ENCODE data around the gene FAR1. TPM values are rescaled to one million over a fixed set of nuclear protein-coding genes. Genes with fewer than 3 reads are reported as not detected.
"Not testable (repeated sequence)": the region's sequence is repeated elsewhere in the genome, so short reads cannot be mapped to it uniquely, and the experiment has no call there.

FAR1 gene
- total RNA-seq, 8 experiments from 2014 or later: 16.3 to 61.7 (median 38.3) TPM

GRCh38 chr11:13699870-13700269, 31.4 kb downstream of the FAR1 start:
- in situ Hi-C loops (cut with MboI; ENCODE audit: low pct_unique_long_range_greater_than_20kb in 2 of 9, low sequenced_read_pairs in 9 of 9, unreplicated experiment in 9 of 9): no loop called here
- no peak for ATAC-seq (replicated peaks in 6 of 8)
- WGBS, 10 experiments: 82 to 100% (median 100%) methylated on average over 1 of the region's 1 CpG; no CpG with 5 or more reads in 2 of the 10 experiments
- Histone ChIP-seq H3K4me1 (replicated peaks in 1 of 2) (no peaks in the 10 kb centered on the region), H3K4me3 (no peak overlapping the region), H3K27ac (no peak overlapping the region)

- ATAC-seq (replicated peaks in 6 of 8): no peak
- 56 to 100% (median 91%) methylated on average over 1 to 2 of the region's 2 CpGs; no CpG with 5 or more reads in 1 of the 10 experiments for WGBS, 10 experiments
- in situ Hi-C loops (cut with MboI; ENCODE audit: low pct_unique_long_range_greater_than_20kb in 2 of 9, low sequenced_read_pairs in 9 of 9, unreplicated experiment in 9 of 9): no loop called here
- Histone ChIP-seq H3K4me1 (replicated peaks in 1 of 2) (peaks cover 0 to 4% of the 10 kb centered on the region in 2 donors), H3K27ac (no peak overlapping the region), H3K4me3 (no peak overlapping the region)
Observed at GRCh38 chr11:13701506-13701905, 33.0 kb downstream of the FAR1 start.

GRCh38 chr11:13702071-13702470, 33.6 kb downstream of the FAR1 start:
- no peak for ATAC-seq (replicated peaks in 6 of 8)
- Histone ChIP-seq H3K4me3 (no peak overlapping the region), H3K4me1 (replicated peaks in 1 of 2) (peaks cover 0 to 4% of the 10 kb centered on the region in 2 donors), H3K27ac (no peak overlapping the region)
- in situ Hi-C loops (cut with MboI; ENCODE audit: low pct_unique_long_range_greater_than_20kb in 2 of 9, low sequenced_read_pairs in 9 of 9, unreplicated experiment in 9 of 9): no loop called here

DNA sequence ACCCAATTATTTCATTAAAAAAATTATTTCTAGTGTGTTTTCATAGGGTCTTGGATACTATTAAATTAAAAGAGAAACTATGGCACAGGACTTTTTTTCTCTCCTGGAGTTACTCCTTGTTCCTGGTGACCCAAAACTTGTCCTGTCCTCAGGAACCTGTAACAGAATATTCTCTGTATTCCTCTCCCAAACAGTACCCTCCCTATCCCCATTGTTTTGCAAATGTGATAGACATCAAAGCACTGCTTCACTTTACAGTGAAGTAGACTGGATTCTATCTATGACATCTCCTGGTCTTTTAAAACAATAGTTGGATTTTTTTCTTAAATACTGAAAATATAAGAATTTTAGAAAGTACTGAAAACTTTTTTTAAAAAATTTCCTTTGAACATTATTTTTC, 37.2 kb downstream of the FAR1 start:
- in situ Hi-C loops (cut with MboI; ENCODE audit: low pct_unique_long_range_greater_than_20kb in 2 of 9, low sequenced_read_pairs in 9 of 9, unreplicated experiment in 9 of 9): no loop called here
- peaks cover 0 to 4% of the 10 kb centered on the region in 2 donors for H3K4me1 ChIP-seq (replicated peaks in 1 of 2)
- H3K27ac ChIP-seq: no peak overlapping the region
- ATAC-seq (replicated peaks in 6 of 8): no peak
- no peak overlapping the region for H3K4me3 ChIP-seq

GRCh38 chr11:13713982-13714381, 45.5 kb downstream of the FAR1 start:
- in situ Hi-C loops (cut with MboI; ENCODE audit: low pct_unique_long_range_greater_than_20kb in 2 of 9, low sequenced_read_pairs in 9 of 9, unreplicated experiment in 9 of 9): no loop called here

DNA sequence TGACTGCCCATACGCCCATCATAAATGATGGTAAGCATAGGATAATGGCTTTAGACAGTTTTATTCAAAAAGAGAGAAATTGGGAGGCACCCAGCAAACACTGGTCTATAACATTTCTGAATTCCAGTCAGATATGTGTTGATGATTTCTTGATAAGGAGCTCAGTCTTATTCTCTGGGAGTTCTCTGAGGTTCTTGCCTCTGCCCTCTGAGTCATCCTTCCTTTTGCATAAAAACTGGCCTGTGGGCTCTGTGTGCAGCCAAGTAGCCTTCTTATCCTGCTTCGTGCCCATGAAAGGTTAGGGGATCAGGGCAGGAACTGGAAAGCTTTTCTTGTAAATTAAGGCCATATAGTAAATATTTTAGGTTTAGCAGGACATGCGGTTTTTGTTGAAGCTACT, 48.9 kb downstream of the FAR1 start:
- H3K27ac ChIP-seq: no peak overlapping the region
- peak in 3 of 8 experiments; percentile 97 to 99 (median 98) for ATAC-seq (replicated peaks in 6 of 8)
- in situ Hi-C loops (cut with MboI; ENCODE audit: low pct_unique_long_range_greater_than_20kb in 2 of 9, low sequenced_read_pairs in 9 of 9, unreplicated experiment in 9 of 9): no loop called here
- WGBS, 10 experiments: 0 to 92% (median 66%) methylated on average over 1 to 3 of the region's 3 CpGs
- no peak overlapping the region for H3K4me3 ChIP-seq
- H3K4me1 ChIP-seq (replicated peaks in 1 of 2): no peaks in the 10 kb centered on the region

More at GRCh38 chr11:13713982-13714381, 45.5 kb downstream of the FAR1 start:
- Histone ChIP-seq H3K4me1 (replicated peaks in 1 of 2) (no peaks in the 10 kb centered on the region), H3K27ac (no peak overlapping the region), H3K4me3 (no peak overlapping the region)
- no peak for ATAC-seq (replicated peaks in 6 of 8)
- WGBS, 10 experiments: 87 to 100% (median 96%) methylated on average over 2 of the region's 2 CpGs

- peak in 1 of 8 experiments; percentile 27 for ATAC-seq (replicated peaks in 6 of 8)
Observed at GRCh38 chr11:13718394-13718793, 49.9 kb downstream of the FAR1 start.

GRCh38 chr11:13720940-13721339, 52.5 kb downstream of the FAR1 start:
- 0 to 100% (median 80%) methylated on average over 1 of the region's 1 CpG; no CpG with 5 or more reads in 1 of the 10 experiments for WGBS, 10 experiments
- no peaks in the 10 kb centered on the region for H3K4me1 ChIP-seq (replicated peaks in 1 of 2)

More at GRCh38 chr11:13718394-13718793, 49.9 kb downstream of the FAR1 start:
- Histone ChIP-seq H3K4me3 (no peak overlapping the region), H3K4me1 (replicated peaks in 1 of 2) (no peaks in the 10 kb centered on the region), H3K27ac (no peak overlapping the region)
- in situ Hi-C loops (cut with MboI; ENCODE audit: low pct_unique_long_range_greater_than_20kb in 2 of 9, low sequenced_read_pairs in 9 of 9, unreplicated experiment in 9 of 9): no loop called here

DNA sequence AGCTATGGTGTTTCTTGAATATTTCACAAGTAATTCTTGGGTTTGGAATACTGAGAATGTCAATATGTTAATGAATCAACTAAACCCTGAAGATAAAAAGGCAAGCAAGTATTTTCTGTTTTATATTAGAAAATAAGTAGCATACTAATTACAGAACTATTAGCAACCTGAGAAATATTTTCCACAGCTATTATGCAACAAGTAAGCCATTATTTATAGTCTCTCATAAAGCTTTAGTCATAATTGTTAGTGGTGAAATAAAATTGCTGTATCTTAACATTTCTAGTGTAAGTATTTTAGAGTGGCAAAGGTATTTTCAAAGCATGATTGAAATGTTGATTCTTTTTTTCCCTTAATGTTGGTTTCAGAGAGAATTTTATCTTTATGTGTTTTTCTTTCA, 53.3 kb downstream of the FAR1 start:
- H3K27ac ChIP-seq: no peak overlapping the region
- no peaks in the 10 kb centered on the region for H3K4me1 ChIP-seq (replicated peaks in 1 of 2)
- in situ Hi-C loops (cut with MboI; ENCODE audit: low pct_unique_long_range_greater_than_20kb in 2 of 9, low sequenced_read_pairs in 9 of 9, unreplicated experiment in 9 of 9): no loop called here
- H3K4me3 ChIP-seq: no peak overlapping the region
- ATAC-seq (replicated peaks in 6 of 8): no peak

More at GRCh38 chr11:13720940-13721339, 52.5 kb downstream of the FAR1 start:
- Histone ChIP-seq H3K4me3 (no peak overlapping the region), H3K27ac (no peak overlapping the region)
- in situ Hi-C loops (cut with MboI; ENCODE audit: low pct_unique_long_range_greater_than_20kb in 2 of 9, low sequenced_read_pairs in 9 of 9, unreplicated experiment in 9 of 9): no loop called here
- ATAC-seq (replicated peaks in 6 of 8): no peak

DNA sequence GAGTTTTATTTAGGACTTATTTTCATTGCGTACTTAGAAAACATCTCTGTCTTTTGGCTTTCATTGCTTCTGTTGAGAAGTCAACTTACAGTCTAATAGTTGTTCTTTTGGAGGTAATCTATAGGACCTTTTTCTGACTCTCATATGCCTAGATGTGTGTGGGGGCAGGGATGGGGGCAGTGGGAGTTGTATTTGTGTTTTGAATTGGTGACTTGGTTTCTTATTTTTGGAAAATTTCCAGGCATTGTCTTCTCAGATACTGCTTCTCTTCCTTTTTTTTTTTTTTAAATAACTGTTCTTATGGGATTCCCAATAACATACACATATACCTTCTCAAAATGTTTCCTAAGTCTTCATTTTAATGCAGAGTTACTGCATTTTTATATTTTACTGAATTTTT, 58.0 kb downstream of the FAR1 start:
- in situ Hi-C loops (cut with MboI; ENCODE audit: low pct_unique_long_range_greater_than_20kb in 2 of 9, low sequenced_read_pairs in 9 of 9, unreplicated experiment in 9 of 9): no loop called here
- Histone ChIP-seq H3K4me3 (no peak overlapping the region), H3K4me1 (replicated peaks in 1 of 2) (no peaks in the 10 kb centered on the region), H3K27ac (no peak overlapping the region)
- no peak for ATAC-seq (replicated peaks in 6 of 8)
- WGBS, 10 experiments: 92 to 100% (median 100%) methylated on average over 1 of the region's 1 CpG

DNA sequence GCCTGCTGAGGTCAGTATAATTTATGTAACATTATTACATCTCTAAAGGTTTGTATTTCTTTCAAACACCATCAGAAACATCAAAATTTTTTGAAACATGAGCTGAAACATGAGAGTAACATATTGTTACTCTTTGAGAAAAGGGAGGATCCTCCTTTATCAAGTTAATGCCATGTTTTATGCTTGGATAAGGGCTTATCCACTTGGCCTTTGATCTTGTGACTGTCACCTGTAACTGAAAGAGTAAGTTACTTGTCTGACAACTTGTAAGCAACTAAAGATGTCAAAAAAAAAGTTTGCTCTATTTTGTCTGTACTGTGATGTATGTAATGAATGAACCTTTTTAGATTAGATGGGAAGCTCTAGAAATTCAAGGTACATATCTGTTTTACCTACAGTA, 59.6 kb downstream of the FAR1 start:
- no peak overlapping the region for H3K27ac ChIP-seq
- ATAC-seq (replicated peaks in 6 of 8): no peak
- H3K4me3 ChIP-seq: no peak overlapping the region
- no peaks in the 10 kb centered on the region for H3K4me1 ChIP-seq (replicated peaks in 1 of 2)
- in situ Hi-C loops (cut with MboI; ENCODE audit: low pct_unique_long_range_greater_than_20kb in 2 of 9, low sequenced_read_pairs in 9 of 9, unreplicated experiment in 9 of 9): no loop called here

DNA sequence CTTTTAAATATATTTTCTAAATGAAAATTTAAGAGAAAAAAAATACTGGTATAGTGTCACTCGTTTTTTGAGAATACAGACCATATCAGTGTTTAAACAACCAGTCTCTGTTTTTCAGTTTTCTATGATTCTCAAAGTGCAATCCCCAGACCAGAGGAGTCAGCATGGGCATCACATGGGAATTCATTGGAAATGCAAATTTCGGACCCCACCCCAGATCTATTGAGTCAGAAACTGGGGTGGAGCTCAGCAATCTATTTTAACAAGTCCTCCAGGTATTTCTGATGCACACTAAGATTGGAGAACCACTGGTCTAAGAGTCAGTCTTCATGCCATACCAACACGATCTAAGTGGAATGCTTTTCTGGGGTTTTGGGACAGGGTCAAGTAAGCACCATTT, 66.1 kb downstream of the FAR1 start:
- peak in 2 of 8 experiments; percentile 66 to 91 for ATAC-seq (replicated peaks in 6 of 8)
- in situ Hi-C loops (cut with MboI; ENCODE audit: low pct_unique_long_range_greater_than_20kb in 2 of 9, low sequenced_read_pairs in 9 of 9, unreplicated experiment in 9 of 9): no loop called here
- no peak overlapping the region for H3K27ac ChIP-seq
- WGBS, 10 experiments: 50 to 100% (median 88%) methylated on average over 1 to 3 of the region's 3 CpGs; no CpG with 5 or more reads in 1 of the 10 experiments
- H3K4me3 ChIP-seq: no peak overlapping the region
- H3K4me1 ChIP-seq (replicated peaks in 1 of 2): no peaks in the 10 kb centered on the region

DNA sequence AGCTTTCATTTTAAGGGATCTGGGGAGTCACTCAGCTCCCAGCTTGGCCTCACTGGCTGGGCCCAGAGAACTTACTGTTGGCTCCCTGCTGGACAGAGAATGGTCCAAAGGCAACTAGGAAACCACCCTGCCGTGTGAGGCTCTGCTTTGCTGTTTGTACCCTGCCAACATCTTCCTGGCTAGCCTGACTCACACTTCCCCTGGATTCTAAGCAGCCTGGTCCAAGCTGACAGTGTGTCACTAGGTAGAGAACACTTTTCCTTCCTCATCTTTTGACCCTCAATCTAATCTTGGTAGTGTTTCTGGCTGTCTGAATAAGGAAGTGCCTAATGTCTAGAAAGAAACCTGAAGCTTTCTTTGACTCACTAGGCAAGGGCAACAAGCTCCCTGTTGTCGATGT, 76.7 kb downstream of the FAR1 start:
- 0 to 100% (median 76%) methylated on average over 1 of the region's 2 CpGs; no CpG with 5 or more reads in 2 of the 10 experiments for WGBS, 10 experiments
- in situ Hi-C loops (cut with MboI; ENCODE audit: low pct_unique_long_range_greater_than_20kb in 2 of 9, low sequenced_read_pairs in 9 of 9, unreplicated experiment in 9 of 9): no loop called here
- Histone ChIP-seq H3K4me1 (replicated peaks in 1 of 2) (no peaks in the 10 kb centered on the region), H3K27ac (no peak overlapping the region), H3K4me3 (no peak overlapping the region)
- no peak for ATAC-seq (replicated peaks in 6 of 8)

GRCh38 chr11:13753316-13753715, 84.8 kb downstream of the FAR1 start:
- 43 to 100% (median 90%) methylated on average over 1 to 5 of the region's 5 CpGs for WGBS, 10 experiments
- not testable (repeated sequence) for H3K4me1 ChIP-seq (replicated peaks in 1 of 2); H3K27ac ChIP-seq; H3K4me3 ChIP-seq; ATAC-seq (replicated peaks in 6 of 8)
- in situ Hi-C loops (cut with MboI; ENCODE audit: low pct_unique_long_range_greater_than_20kb in 2 of 9, low sequenced_read_pairs in 9 of 9, unreplicated experiment in 9 of 9): loop anchor here in 2 of 9 experiments (25.0 kb wide), 1 partner anchor 484 kb away; no protein-coding TSS in a partner anchor
